ENCODE data around the gene GALC.

GRCh38 chr14:87940382-87940781 lies 52.6 kb downstream of the GALC start:
- TF ChIP-seq SIN3A (IDR thresholded peaks at IDR 0.05; ENCODE audit: borderline replicate concordance, insufficient read depth, low read length) (no peak), REST (IDR thresholded peaks at IDR 0.05; ENCODE audit: insufficient read depth in 1 of 2, low read depth in 2 of 2, low read length in 2 of 2) (no peak), POLR2AphosphoS5 (IDR thresholded peaks at IDR 0.05; ENCODE audit: low read depth, low read length) (no peak), TAF1 (IDR thresholded peaks at IDR 0.05; ENCODE audit: borderline replicate concordance, insufficient read depth, low read length) (no peak)
